ENCODE results near the gene ARHGEF10L.

Gene ARHGEF10L

DNA sequence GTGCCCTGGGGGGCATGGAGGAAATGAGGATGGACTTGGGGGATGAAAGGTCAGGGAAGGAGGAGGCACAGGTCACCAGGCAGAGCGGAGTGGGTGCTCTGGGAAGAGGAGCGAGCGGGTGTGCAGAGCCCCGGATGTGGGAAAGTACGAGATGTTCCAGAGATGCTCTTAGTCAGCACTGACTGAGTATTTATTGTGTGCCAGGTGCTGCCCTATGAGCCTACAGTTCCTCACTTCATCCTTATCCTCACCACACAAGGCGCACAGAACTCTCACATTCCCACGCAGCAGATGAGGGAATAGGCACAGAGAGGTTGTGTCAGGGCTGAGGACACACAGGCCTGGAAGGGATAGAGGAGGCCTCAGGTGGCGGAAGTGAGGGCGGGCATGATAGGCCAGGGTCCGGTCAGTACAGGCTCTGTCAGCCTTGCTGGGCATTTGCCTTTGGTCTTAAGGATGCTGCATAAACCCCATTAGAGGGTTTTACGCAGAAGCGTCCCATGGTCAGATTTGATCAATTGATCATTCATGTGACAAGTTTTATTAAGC lies 77.3 kb downstream of the ARHGEF10L start:
- Histone ChIP-seq H3K4me2 (ENCODE audit: insufficient read depth, low read length) (no peak overlapping the region), H3K4me3 (ENCODE audit: low read depth in 1 of 2, low read length in 2 of 2) (no peak overlapping the region), H3K27ac (ENCODE audit: low read length) (no peak overlapping the region), H2AFZ (ENCODE audit: low read depth, low read length) (no peak overlapping the region), H3K9me3 (ENCODE audit: insufficient read depth, low read length, severe bottlenecking) (no peaks in the 10 kb centered on the region), H3K4me1 (ENCODE audit: insufficient read depth, low read length) (no peaks in the 10 kb centered on the region), H4K20me1 (ENCODE audit: insufficient read depth, low read length) (peaks cover 3% of the 10 kb centered on the region), H3K79me2 (ENCODE audit: insufficient read depth, low read length) (no peaks in the 10 kb centered on the region), H3K36me3 (ENCODE audit: insufficient read depth, low read length) (no peaks in the 10 kb centered on the region), H3K27me3 (ENCODE audit: insufficient read depth, low read length, poor library complexity) (peaks cover 4% of the 10 kb centered on the region), H3K9ac (ENCODE audit: low read depth, low read length) (no peak overlapping the region)
- ATAC-seq (ENCODE audit: insufficient read depth, low read depth) (no peak), DNase-seq (no peak)
- no peak for TF ChIP-seq EZH2 (IDR thresholded peaks at IDR 0.05; ENCODE audit: borderline replicate concordance, low read depth, low read length, severe bottlenecking)
- TF ChIP-seq, protein P1, sequence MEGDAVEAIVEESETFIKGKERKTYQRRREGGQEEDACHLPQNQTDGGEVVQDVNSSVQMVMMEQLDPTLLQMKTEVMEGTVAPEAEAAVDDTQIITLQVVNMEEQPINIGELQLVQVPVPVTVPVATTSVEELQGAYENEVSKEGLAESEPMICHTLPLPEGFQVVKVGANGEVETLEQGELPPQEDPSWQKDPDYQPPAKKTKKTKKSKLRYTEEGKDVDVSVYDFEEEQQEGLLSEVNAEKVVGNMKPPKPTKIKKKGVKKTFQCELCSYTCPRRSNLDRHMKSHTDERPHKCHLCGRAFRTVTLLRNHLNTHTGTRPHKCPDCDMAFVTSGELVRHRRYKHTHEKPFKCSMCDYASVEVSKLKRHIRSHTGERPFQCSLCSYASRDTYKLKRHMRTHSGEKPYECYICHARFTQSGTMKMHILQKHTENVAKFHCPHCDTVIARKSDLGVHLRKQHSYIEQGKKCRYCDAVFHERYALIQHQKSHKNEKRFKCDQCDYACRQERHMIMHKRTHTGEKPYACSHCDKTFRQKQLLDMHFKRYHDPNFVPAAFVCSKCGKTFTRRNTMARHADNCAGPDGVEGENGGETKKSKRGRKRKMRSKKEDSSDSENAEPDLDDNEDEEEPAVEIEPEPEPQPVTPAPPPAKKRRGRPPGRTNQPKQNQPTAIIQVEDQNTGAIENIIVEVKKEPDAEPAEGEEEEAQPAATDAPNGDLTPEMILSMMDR (IDR thresholded peaks at IDR 0.05; ENCODE audit: borderline replicate concordance, extremely low read depth, low read length, poor library complexity, severe bottlenecking): no peak

DNA sequence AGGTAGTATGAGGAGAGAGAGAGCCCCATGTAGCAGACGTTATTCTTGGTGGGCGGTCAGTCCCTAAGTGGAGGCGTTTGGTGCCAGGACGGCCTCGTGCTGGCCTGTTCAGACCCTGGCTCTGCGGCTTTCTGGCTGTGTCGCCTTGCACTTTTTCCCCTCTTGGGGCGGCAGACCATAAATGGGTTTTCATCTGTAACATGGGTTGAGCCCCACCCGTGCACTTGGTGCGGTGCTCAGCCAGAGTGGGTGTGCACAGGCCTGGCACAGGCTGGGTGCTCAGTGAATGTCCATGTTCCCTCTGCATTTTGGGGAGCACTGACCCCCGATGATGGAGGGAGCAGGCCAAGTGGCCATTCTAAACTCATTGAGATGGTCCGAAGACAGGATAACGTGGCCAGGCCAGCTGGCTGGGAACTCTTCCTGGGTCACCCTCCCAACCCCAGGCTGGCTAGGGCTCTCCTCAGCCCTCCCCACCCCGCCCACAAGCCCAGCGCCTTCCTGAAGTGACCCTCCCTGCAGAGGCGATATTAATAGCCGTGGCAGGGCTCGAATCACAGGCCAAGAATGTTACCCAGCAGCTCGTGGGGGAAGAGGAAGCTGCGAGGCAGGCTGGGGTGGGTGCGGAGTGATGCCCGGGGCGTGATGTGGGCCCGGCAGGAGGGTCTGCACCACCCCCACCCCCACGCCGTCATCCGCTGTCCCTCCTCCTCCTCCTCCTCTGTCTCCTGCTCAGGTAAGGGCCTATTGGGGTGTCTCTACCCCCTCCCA lies 78.5 kb downstream of the ARHGEF10L start:
- H3K4me3 ChIP-seq (ENCODE audit: low read depth in 1 of 2, low read length in 2 of 2): no peak overlapping the region
- H3K36me3 ChIP-seq (ENCODE audit: insufficient read depth, low read length): no peaks in the 10 kb centered on the region
- H2AFZ ChIP-seq (ENCODE audit: low read depth, low read length): no peak overlapping the region
- H3K27me3 ChIP-seq (ENCODE audit: insufficient read depth, low read length, poor library complexity): peaks cover 4% of the 10 kb centered on the region
- TF ChIP-seq, protein P1 (IDR thresholded peaks at IDR 0.05; ENCODE audit: borderline replicate concordance, extremely low read depth, low read length, poor library complexity, severe bottlenecking): no peak
- TF ChIP-seq EZH2 (IDR thresholded peaks at IDR 0.05; ENCODE audit: borderline replicate concordance, low read depth, low read length, severe bottlenecking): no peak
- DNase-seq (no peak), ATAC-seq (ENCODE audit: insufficient read depth, low read depth) (no peak)
- H3K79me2 ChIP-seq (ENCODE audit: insufficient read depth, low read length): no peaks in the 10 kb centered on the region
- H4K20me1 ChIP-seq (ENCODE audit: insufficient read depth, low read length): peaks cover 3% of the 10 kb centered on the region
- H3K27ac ChIP-seq (ENCODE audit: low read length): no peak overlapping the region
- no peak overlapping the region for H3K4me2 ChIP-seq (ENCODE audit: insufficient read depth, low read length)
- no peaks in the 10 kb centered on the region for H3K4me1 ChIP-seq (ENCODE audit: insufficient read depth, low read length)
- H3K9me3 ChIP-seq (ENCODE audit: insufficient read depth, low read length, severe bottlenecking): no peaks in the 10 kb centered on the region
- H3K9ac ChIP-seq (ENCODE audit: low read depth, low read length): no peak overlapping the region

DNA sequence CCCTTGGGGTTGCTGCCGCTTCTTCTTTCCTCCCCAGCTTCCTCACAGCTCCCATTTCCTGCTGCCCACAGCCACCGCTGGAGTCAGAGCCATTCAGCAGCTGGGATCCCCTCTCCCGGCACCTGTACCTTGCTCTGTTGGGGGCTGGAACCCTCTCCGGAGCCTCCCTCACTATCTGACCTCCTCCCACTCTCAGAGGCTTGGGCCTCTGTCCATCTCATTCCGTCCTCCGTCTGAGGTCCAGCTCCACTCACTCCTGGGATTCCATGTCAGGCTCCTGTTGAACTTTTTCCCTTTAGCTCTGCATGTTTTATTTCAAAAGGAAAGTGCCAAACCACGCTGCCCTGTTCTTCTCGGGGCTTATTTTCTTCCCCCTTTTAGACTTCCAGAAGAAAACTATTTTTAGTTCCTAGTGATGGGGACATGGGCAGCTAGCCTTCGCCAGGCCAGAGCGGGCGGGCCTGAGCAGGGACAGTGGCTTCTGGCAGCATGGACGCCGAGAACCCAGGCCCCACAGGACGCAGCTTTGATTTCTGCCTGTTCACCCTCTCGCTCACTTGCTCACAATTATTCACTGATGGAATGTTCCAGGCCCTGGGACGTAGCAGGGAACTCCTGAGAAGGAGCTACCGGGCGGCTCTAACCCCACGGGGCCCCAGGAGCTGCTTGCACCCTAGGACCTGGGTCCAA lies 79.2 kb downstream of the ARHGEF10L start:
- Histone ChIP-seq H3K4me1 (ENCODE audit: insufficient read depth, low read length) (no peaks in the 10 kb centered on the region), H3K79me2 (ENCODE audit: insufficient read depth, low read length) (no peaks in the 10 kb centered on the region), H3K4me3 (ENCODE audit: low read depth in 1 of 2, low read length in 2 of 2) (no peak overlapping the region), H4K20me1 (ENCODE audit: insufficient read depth, low read length) (peaks cover 3% of the 10 kb centered on the region), H3K27ac (ENCODE audit: low read length) (no peak overlapping the region), H3K36me3 (ENCODE audit: insufficient read depth, low read length) (no peaks in the 10 kb centered on the region), H3K27me3 (ENCODE audit: insufficient read depth, low read length, poor library complexity) (peaks cover 2% of the 10 kb centered on the region), H3K4me2 (ENCODE audit: insufficient read depth, low read length) (no peak overlapping the region), H2AFZ (ENCODE audit: low read depth, low read length) (no peak overlapping the region), H3K9me3 (ENCODE audit: insufficient read depth, low read length, severe bottlenecking) (no peaks in the 10 kb centered on the region), H3K9ac (ENCODE audit: low read depth, low read length) (no peak overlapping the region)
- TF ChIP-seq, protein P1 (IDR thresholded peaks at IDR 0.05; ENCODE audit: borderline replicate concordance, extremely low read depth, low read length, poor library complexity, severe bottlenecking): no peak
- no peak for TF ChIP-seq EZH2 (IDR thresholded peaks at IDR 0.05; ENCODE audit: borderline replicate concordance, low read depth, low read length, severe bottlenecking)
- ATAC-seq (ENCODE audit: insufficient read depth, low read depth): no peak
- DNase-seq: no peak
